Measurements from ENCODE around the gene ABCC6.

Gene ABCC6

GRCh38 chr16:16139061-16139460, 84.2 kb downstream of the ABCC6 start:
- DNase-seq: no peak

GRCh38 chr16:16138034-16138635, 85.2 kb downstream of the ABCC6 start:
- DNase-seq: no peak

GRCh38 chr16:16137110-16137509, 86.2 kb downstream of the ABCC6 start:
- no peak for DNase-seq

- DNase-seq: no peak
These were observed 86.7 kb downstream of the ABCC6 start for GRCh38 chr16:16136588-16136987.

GRCh38 chr16:16133943-16134604, 89.2 kb downstream of the ABCC6 start:
- DNase-seq: no peak

GRCh38 chr16:16131659-16132058, 91.6 kb downstream of the ABCC6 start:
- no peak for DNase-seq

- DNase-seq: no peak
These were observed 92.1 kb downstream of the ABCC6 start for GRCh38 chr16:16131204-16131603.

- peak; percentile 52 for DNase-seq
These were observed 95.7 kb downstream of the ABCC6 start for GRCh38 chr16:16127469-16128116.

GRCh38 chr16:16126896-16127295, 96.4 kb downstream of the ABCC6 start:
- no peak for DNase-seq

GRCh38 chr16:16124974-16125373, 98.3 kb downstream of the ABCC6 start:
- DNase-seq: no peak

- DNase-seq: no peak
These were observed 98.9 kb downstream of the ABCC6 start for GRCh38 chr16:16124438-16124837.

GRCh38 chr16:16122264-16122663, 101.0 kb downstream of the ABCC6 start:
- no peak for DNase-seq

- DNase-seq: no peak
These were observed 102.0 kb downstream of the ABCC6 start for GRCh38 chr16:16121185-16121727.

GRCh38 chr16:16120382-16121184, 102.7 kb downstream of the ABCC6 start:
- DNase-seq: no peak

- DNase-seq: no peak
These were observed 103.3 kb downstream of the ABCC6 start for GRCh38 chr16:16120044-16120381.

- no peak for DNase-seq
These were observed 105.0 kb downstream of the ABCC6 start for GRCh38 chr16:16118337-16118736.

GRCh38 chr16:16116841-16117240, 106.5 kb downstream of the ABCC6 start:
- no peak for DNase-seq

GRCh38 chr16:16113076-16113475, 110.2 kb downstream of the ABCC6 start:
- no peak for DNase-seq

- DNase-seq: no peak
These were observed 110.7 kb downstream of the ABCC6 start for GRCh38 chr16:16112450-16113053.

GRCh38 chr16:16111639-16112038, 111.7 kb downstream of the ABCC6 start:
- no peak for DNase-seq

- DNase-seq: no peak
These were observed 113.2 kb downstream of the ABCC6 start for GRCh38 chr16:16110111-16110490.

- DNase-seq: no peak
These were observed 113.7 kb downstream of the ABCC6 start for GRCh38 chr16:16109453-16110110.

All from NCI-H1436 (cell line).